Pancreas (tissue), 8 donors: Measurements from ENCODE around the gene FAM78B. TPM values are rescaled to one million over a fixed set of nuclear protein-coding genes. Genes with fewer than 3 reads are reported as not detected.

Experiments
- microRNA-seq, 2 donors: library from miRNA; unstranded; fragments of <30 nt; microRNA quantifications; one replicate each; pipeline versions ENCODE4 to v1.1.0, GENCODE V29; 2019 to 2020
- polyA plus RNA-seq, 2 donors: library from polyadenylated mRNA; stranded (reverse); fragments of 200-250 nt; gene quantifications; one replicate each; pipeline ENCODE4 v1.2.3, GENCODE V29; 2013
- total RNA-seq, 6 donors: library from RNA; stranded (reverse); fragmentation: NEBNext Ultra II Directional in 4 of 6; extraction: Animal tissue kit (Norgen Biotek cat#: 25700) in 4 of 6; gene quantifications; one replicate each; pipeline versions ENCODE4 v1.2.1 to v1.2.4, GENCODE V29; 2021 to 2023
- donor health status: healthy with polysubstance abuse.
- donor health status: DM: no; HTN: no; CAD: no; lungs with moderate emphysema.
- donor health status: DM: no; HTN: no; CAD: no.
- donor health status: Bipolar disorder and iron deficiency.
- donor health status: DM: yes; HTN: yes; CAD: no.
- donor health status: DM: no; HTN: no; CAD: no.
- donor health status: DM: no; HTN: no; CAD: no.
- donor health status: DM: yes; HTN: yes; CAD: no.

FAM78B gene
- total and polyA plus RNA-seq, 8 donors, result 0.66 to 3.6 (median 1.4) TPM

Small RNA genes within 50 kb of the gene (microRNA-seq; reads per million reads assigned to microRNA genes)
- 0 reads per million in 2 donors for gene MIR921
